ENCODE results near the gene PPFIBP1. TPM values are rescaled to one million over a fixed set of nuclear protein-coding genes. Genes with fewer than 3 reads are reported as not detected.

PPFIBP1 gene
- total and polyA plus RNA-seq, 2 of the 4 experiments (the other 2 are of a cell fraction): 30.4 to 72.2 TPM

- ATAC-seq (ENCODE audit: low read depth) (no peak), DNase-seq (no peak)
- peaks cover 6% of the 10 kb centered on the region; the same call in 1 of the 2 replicates for H4K20me1 ChIP-seq (ENCODE audit: insufficient read depth, low read length)
- peaks cover 3% of the 10 kb centered on the region; the same call in 1 of the 2 replicates for H3K9me1 ChIP-seq (ENCODE audit: insufficient read depth, low read length)
- H2BK5ac ChIP-seq (ENCODE audit: low read depth, low read length, poor library complexity, severe bottlenecking): no peak overlapping the region
- TF ChIP-seq SMC3 (IDR thresholded peaks at IDR 0.05; ENCODE audit: low read depth, low read length) (no peak), MAFK (IDR thresholded peaks at IDR 0.05; ENCODE audit: low read depth, low read length) (no peak), BHLHE40 (IDR thresholded peaks at IDR 0.05; ENCODE audit: low read depth, low read length) (no peak)
- H3K18ac ChIP-seq (ENCODE audit: low read depth, low read length): no peak overlapping the region
- no peak overlapping the region for H2BK120ac ChIP-seq (ENCODE audit: low read depth, low read length)
- H3K14ac ChIP-seq (replicated peaks; ENCODE audit: low read depth, low read length): no peak overlapping the region
- ChIA-PET POLR2A (ENCODE audit: unreplicated experiment) (no interaction called here), CTCF (no interaction called here)
- peaks cover 11 to 20% of the 10 kb centered on the region in 2 experiments for H3K79me1 ChIP-seq (ENCODE audit: low read depth in 1 of 2, low read length in 2 of 2)
- no peak overlapping the region for H4K5ac ChIP-seq (ENCODE audit: low read depth, low read length)
- no peak overlapping the region for H2AK5ac ChIP-seq (ENCODE audit: low read depth, low read length)
- H2BK20ac ChIP-seq (ENCODE audit: low read depth, low read length): no peak overlapping the region
- H3K9ac ChIP-seq (ENCODE audit: low read depth, low read length): no peak overlapping the region
- no peak overlapping the region for H3K56ac ChIP-seq (ENCODE audit: extremely low read depth, insufficient read depth, low read length)
- H3K36me3 ChIP-seq (ENCODE audit: control insufficient read depth, insufficient read depth, low read length): peaks cover 14% of the 10 kb centered on the region
- no peak overlapping the region for H3K27ac ChIP-seq (ENCODE audit: insufficient read depth, low read length)
- no peak overlapping the region for H2BK15ac ChIP-seq (ENCODE audit: low read depth, low read length)
- peaks cover 4% of the 10 kb centered on the region for H3K4me1 ChIP-seq (ENCODE audit: control insufficient read depth, insufficient read depth, low read length)
- no peak overlapping the region for H3K4me3 ChIP-seq (ENCODE audit: insufficient read depth, low read depth, low read length)
- WGBS, 2 experiments (ENCODE audit: extremely low coverage in 2 of 2, insufficient read length in 1 of 2): no CpG with 5 or more reads among the region's 5 CpGs
- no peak overlapping the region for H4K91ac ChIP-seq (ENCODE audit: insufficient read depth, low read depth, low read length)
- H2AK9ac ChIP-seq (replicated peaks; ENCODE audit: low read depth, low read length, poor library complexity): no peak overlapping the region
- H2AFZ ChIP-seq (replicated peaks; ENCODE audit: low read length, poor library complexity): no peak overlapping the region
- no peak overlapping the region for H3K23ac ChIP-seq (ENCODE audit: low read depth, low read length)
- H3K4ac ChIP-seq (ENCODE audit: low read depth, low read length): no peak overlapping the region
- intact Hi-C loops (cut with micrococcal nuclease): no loop called here
- in situ Hi-C loops (cut with MboI; ENCODE audit: low sequenced_read_pairs): loop anchor here (10.0 to 25.0 kb wide), 2 partner anchors 431 to 1244 kb away; no protein-coding TSS in a partner anchor
- BruUV-seq (replicated peaks): no TSS peak
- no peak overlapping the region for H4K8ac ChIP-seq (ENCODE audit: low read depth in 2 of 2, low read length in 2 of 2)
- dilution Hi-C loops (cut with HindIII; ENCODE audit: low sequenced_read_pairs, unreplicated experiment): no loop called here
- no peaks in the 10 kb centered on the region for H3K9me3 ChIP-seq (ENCODE audit: control insufficient read depth, insufficient read depth, low read length)
- H3K27me3 ChIP-seq (ENCODE audit: control insufficient read depth, insufficient read depth, low read length): no peaks in the 10 kb centered on the region
- H3K4me2 ChIP-seq (ENCODE audit: low read depth, low read length): no peak overlapping the region
Observed at GRCh38 chr12:27743601-27744000, 219.6 kb downstream of the PPFIBP1 start.

Other genes starting within 250 kb of the PPFIBP1 start
- gene BMAL2, start 191.4 kb upstream of the PPFIBP1 start, total RNA-seq (2012; rRNA removed): 55.3 and 57.0 TPM in 2 replicates
- 8.7 and 11.0 TPM in 2 replicates for gene BMAL2, start 191.4 kb upstream of the PPFIBP1 start, polyA plus RNA-seq (2012; rRNA removed)
- not detected in 2 replicates for gene SMCO2, start 77.5 kb upstream of the PPFIBP1 start, total RNA-seq (2012; rRNA removed)
- 0.19 and 0.33 TPM in 2 replicates for gene SMCO2, start 77.5 kb upstream of the PPFIBP1 start, polyA plus RNA-seq (2012; rRNA removed)
- gene REP15, start 172.2 kb downstream of the PPFIBP1 start, total RNA-seq (2012; rRNA removed): 2.2 and 2.5 TPM in 2 replicates
- gene REP15, start 172.2 kb downstream of the PPFIBP1 start, polyA plus RNA-seq (2012; rRNA removed): 0.48 and 0.75 TPM in 2 replicates
- gene MRPS35, start 186.6 kb downstream of the PPFIBP1 start, total RNA-seq (2012; rRNA removed): 27.4 and 46.9 TPM in 2 replicates
- gene MRPS35, start 186.6 kb downstream of the PPFIBP1 start, polyA plus RNA-seq (2012; rRNA removed): 35.6 and 40.1 TPM in 2 replicates

Measured in IMR-90 (cell line).